H1 (cell line): ENCODE results near the gene SLX9. TPM values are rescaled to one million over a fixed set of nuclear protein-coding genes. Genes with fewer than 3 reads are reported as not detected.

ENCODE experiments used
- CTCF ChIA-PET: fragments of 300-600 bp; sonication (Branson Sonifier 250); formaldehyde crosslinking; loops from one replicate; lab custom pipeline; 2021; ENCODE audit not compliant: partially characterized antibody; lab: Charles Lee
- POLR2A ChIA-PET: fragments of 300-600 bp; sonication (Branson Sonifier 250); formaldehyde crosslinking; loops from one replicate; lab custom pipeline; 2021; ENCODE audit warnings: inconsistent platforms; ENCODE audit not compliant: partially characterized antibody; lab: Charles Lee
- DNase-seq, 2 experiments: peaks; one replicate each; pipeline versions ENCODE4 v3.0.0 to v3.0.0-alpha.2; 2010 to 2022; ENCODE audit warnings: low spot score in 2 of 2, low read depth in 1 of 2, mixed read lengths in 1 of 2
- FAIRE-seq: peaks from 2 replicates; lab custom pipeline; 2011; peaks lifted over from hg19 to GRCh38; lab: Jason Lieb, UNC
- H2AFZ ChIP-seq: 2 replicates; pipeline ENCODE4 v1.8.1; 2012; ENCODE audit warnings: low read length, inconsistent platforms
- H2AK5ac ChIP-seq: 2 replicates; pipeline ENCODE4 v1.6.1; 2013; ENCODE audit warnings: low read depth, low read length
- H2BK120ac ChIP-seq: replicated peaks from 2 replicates; pipeline ENCODE3; 2013; ENCODE audit warnings: low read depth, low read length, inconsistent platforms
- H2BK12ac ChIP-seq: 2 replicates; pipeline ENCODE4 v1.6.1; 2013; ENCODE audit warnings: low read depth, low read length
- H2BK15ac ChIP-seq: 2 replicates; pipeline ENCODE4 v1.6.1; 2013; ENCODE audit warnings: low read length
- H2BK20ac ChIP-seq: 2 replicates; pipeline ENCODE4 v1.6.1; 2013; ENCODE audit warnings: low read length
- H2BK5ac ChIP-seq: 2 replicates; pipeline ENCODE4 v1.6.1; 2013; ENCODE audit warnings: low read depth, low read length
- H3K14ac ChIP-seq: 2 replicates; pipeline ENCODE4 v1.6.1; 2013; ENCODE audit warnings: inconsistent platforms; ENCODE audit not compliant: insufficient read length
- H3K18ac ChIP-seq: 2 replicates; pipeline ENCODE4 v1.6.1; 2013; ENCODE audit warnings: low read length; ENCODE audit errors: extremely low read depth
- H3K23ac ChIP-seq: 2 replicates; pipeline ENCODE4 v1.6.1; 2013; ENCODE audit warnings: inconsistent platforms; ENCODE audit not compliant: insufficient read length
- H3K23me2 ChIP-seq: 2 replicates; pipeline ENCODE4 v1.6.1; 2013; ENCODE audit warnings: low read depth, low read length
- H3K27ac ChIP-seq: 2 replicates; pipeline ENCODE4 v1.6.1; 2011; ENCODE audit warnings: low read depth, low read length, inconsistent platforms
- H3K27me3 ChIP-seq, 4 experiments: replicated peaks in 1 of 4; 1 replicate in 1 of 4; 2 replicates in 3 of 4; pipeline versions ENCODE4 v1.6.1 to v1.8.1; 2011 to 2013; ENCODE audit warnings: low read length in 3 of 4, mild to moderate bottlenecking in 3 of 4, inconsistent platforms in 2 of 4, mixed read lengths in 2 of 4, moderate library complexity in 1 of 4; ENCODE audit not compliant: control insufficient read depth in 3 of 4, insufficient read depth in 3 of 4; ENCODE audit errors: extremely low read depth in 1 of 4
- H3K36me3 ChIP-seq, 4 experiments: 2 replicates each; pipeline versions ENCODE4 v1.6.1 to v1.8.1; 2011 to 2013; ENCODE audit warnings: mild to moderate bottlenecking in 4 of 4, low read length in 3 of 4, moderate library complexity in 2 of 4, control low read depth in 1 of 4, inconsistent platforms in 1 of 4; ENCODE audit not compliant: insufficient read depth in 4 of 4, control insufficient read depth in 2 of 4
- H3K4ac ChIP-seq: replicated peaks from 2 replicates; pipeline ENCODE3; 2013; ENCODE audit warnings: low read length, low read depth, mixed read lengths, inconsistent platforms; ENCODE audit not compliant: insufficient read length
- H3K4me1 ChIP-seq, 4 experiments: replicated peaks in 1 of 4; 1 replicate in 1 of 4; 2 replicates in 3 of 4; pipeline versions ENCODE4 v1.6.1 to v1.8.1; 2011 to 2013; ENCODE audit warnings: low read length in 3 of 4, inconsistent platforms in 2 of 4, mixed read lengths in 1 of 4; ENCODE audit not compliant: insufficient read depth in 4 of 4, control insufficient read depth in 3 of 4
- H3K4me2 ChIP-seq, 2 experiments: 2 replicates each; pipeline versions ENCODE4 v1.6.1 to v1.8.1; 2011 to 2013; ENCODE audit warnings: low read depth in 2 of 2, low read length in 2 of 2, control low read depth in 1 of 2, inconsistent platforms in 1 of 2, mild to moderate bottlenecking in 1 of 2; ENCODE audit not compliant: insufficient read depth in 1 of 2
- H3K4me3 ChIP-seq, 4 experiments: fragments of 200-600, 300-600 bp in 1 of 4; sonication (generic), shearing (Covaris generic), sonication (Bioruptor Twin) in 1 of 4; 2 replicates each; pipeline versions ENCODE4 v1.5.1 to v1.8.1; 2011 to 2016; ENCODE audit warnings: low read length in 4 of 4, low read depth in 3 of 4, control low read depth in 2 of 4, inconsistent platforms in 2 of 4, mild to moderate bottlenecking in 2 of 4, mixed read lengths in 1 of 4, moderate library complexity in 1 of 4; ENCODE audit not compliant: insufficient read depth in 2 of 4; ENCODE audit errors: extremely low read depth in 1 of 4
- H3K56ac ChIP-seq: replicated peaks from 2 replicates; pipeline ENCODE3; 2013; ENCODE audit warnings: low read depth, mild to moderate bottlenecking, mixed read lengths, low read length, inconsistent platforms; ENCODE audit not compliant: insufficient read length
- H3K79me1 ChIP-seq: 2 replicates; pipeline ENCODE4 v1.6.1; 2013; ENCODE audit warnings: low read depth, low read length, control low read depth
- H3K79me2 ChIP-seq, 2 experiments: 2 replicates each; pipeline versions ENCODE4 v1.6.1 to v1.8.1; 2012 to 2013; ENCODE audit warnings: low read length in 2 of 2, mild to moderate bottlenecking in 2 of 2, inconsistent platforms in 1 of 2; ENCODE audit not compliant: insufficient read depth in 2 of 2, control insufficient read depth in 1 of 2
- H3K9ac ChIP-seq, 4 experiments: replicated peaks in 1 of 4; 1 replicate in 1 of 4; 2 replicates in 3 of 4; pipeline versions ENCODE4 v1.6.1 to v1.8.1; 2011 to 2013; ENCODE audit warnings: low read depth in 3 of 4, low read length in 3 of 4, control low read depth in 2 of 4, mild to moderate bottlenecking in 2 of 4, moderate library complexity in 2 of 4, inconsistent platforms in 1 of 4; ENCODE audit errors: extremely low read depth in 1 of 4
- H3K9me3 ChIP-seq, 2 experiments: 2 replicates each; pipeline versions ENCODE4 v1.6.1 to v1.8.1; 2012 to 2013; ENCODE audit warnings: mild to moderate bottlenecking in 2 of 2, moderate library complexity in 2 of 2, control low read depth in 1 of 2, inconsistent platforms in 1 of 2, low read depth in 1 of 2, low read length in 1 of 2, mixed read lengths in 1 of 2; ENCODE audit not compliant: insufficient read depth in 2 of 2
- H4K20me1 ChIP-seq, 2 experiments: replicated peaks in 1 of 2; 2 replicates each; pipeline versions ENCODE3 to v1.8.1; 2011 to 2013; ENCODE audit warnings: inconsistent platforms in 2 of 2, low read length in 2 of 2, mild to moderate bottlenecking in 1 of 2; ENCODE audit not compliant: insufficient read depth in 2 of 2, control insufficient read depth in 1 of 2
- H4K5ac ChIP-seq: 2 replicates; pipeline ENCODE4 v1.6.1; 2013; ENCODE audit warnings: low read length, low read depth, mixed read lengths, inconsistent platforms; ENCODE audit not compliant: insufficient read length
- H4K8ac ChIP-seq: 2 replicates; pipeline ENCODE4 v1.8.0; 2013; ENCODE audit warnings: mild to moderate bottlenecking, moderate library complexity, low read length, inconsistent platforms; ENCODE audit not compliant: insufficient read depth; ENCODE audit errors: extremely low read depth
- H4K91ac ChIP-seq: replicated peaks from 2 replicates; pipeline ENCODE3; 2013; ENCODE audit warnings: low read length, mixed read lengths, inconsistent platforms; ENCODE audit not compliant: insufficient read length
- BRCA1 ChIP-seq: IDR thresholded peaks from 2 replicates; pipeline ENCODE4 v1.6.1; 2012; ENCODE audit warnings: low read depth, low read length, improper control_type of control experiment
- CHD2 ChIP-seq: IDR thresholded peaks from 2 replicates; pipeline ENCODE4 v1.6.1; 2012; ENCODE audit warnings: low read length, improper control_type of control experiment
- GABPA ChIP-seq: IDR thresholded peaks from 2 replicates; pipeline ENCODE4 v1.6.1; 2011; ENCODE audit warnings: mild to moderate bottlenecking, low read length, moderate library complexity, borderline replicate concordance; ENCODE audit not compliant: insufficient read depth
- JUN ChIP-seq: IDR thresholded peaks from 2 replicates; pipeline ENCODE4 v1.6.1; 2011; ENCODE audit warnings: low read depth, mild to moderate bottlenecking, improper control_type of control experiment, low read length
- KDM4A ChIP-seq: IDR thresholded peaks from one replicate; pipeline ENCODE4 v1.7.1; 2012; ENCODE audit warnings: low read depth, mild to moderate bottlenecking, moderate library complexity, low read length, inconsistent platforms; ENCODE audit not compliant: severe bottlenecking
- RXRA ChIP-seq: IDR thresholded peaks from 2 replicates; pipeline ENCODE4 v1.6.1; 2011; ENCODE audit warnings: low read depth, mild to moderate bottlenecking, low read length, moderate library complexity; ENCODE audit not compliant: insufficient read depth
- TEAD4 ChIP-seq: IDR thresholded peaks from 2 replicates; pipeline ENCODE4 v1.6.1; 2012; ENCODE audit warnings: low read depth, low read length, inconsistent platforms, mixed read lengths
- WGBS, 2 experiments: shearing (Covaris generic) in 1 of 2; methylation state at CpG; one replicate each; pipeline versions ENCODE4 v1.1.6 to v1.1.7; 2013 to 2015; ENCODE audit warnings: low lambda C conversion rate in 2 of 2, mixed read lengths in 2 of 2, inconsistent platforms in 1 of 2, low coverage in 1 of 2, missing lambda C conversion rate in 1 of 2; ENCODE audit not compliant: insufficient replicate concordance in 2 of 2, insufficient coverage in 1 of 2, insufficient read length in 1 of 2; ENCODE audit errors: extremely low coverage in 1 of 2, missing lambda C conversion rate in 1 of 2; 5-methylcytosine and 5-hydroxymethylcytosine counted together
- polyA plus RNA-seq, 7 experiments: library from polyadenylated mRNA; depleted of rRNA in 3 of 7; stranded (reverse) in 5 of 7; unstranded in 2 of 7; fragments of >200 nt in 5 of 7; fragments of 200-250 nt in 2 of 7; gene quantifications; 1 replicate in 5 of 7; 2 replicates in 1 of 7; 4 replicates in 1 of 7; pipeline versions ENCODE4 v1.2.1 to v1.2.3, GENCODE V29; 2011 to 2013; ENCODE audit warnings: missing spikeins in 2 of 7, mixed read lengths in 2 of 7
- total RNA-seq: library from RNA; stranded (reverse); fragmentation: NEBNext Ultra II Directional; extraction: Animal tissue kit (Norgen Biotek cat#: 25700); gene quantifications from 2 replicates; pipeline ENCODE4 v1.2.1, GENCODE V29; 2021
- TF ChIP-seq, protein P1 (sequence below), 3 experiments: IDR thresholded peaks; 1 replicate in 2 of 3; 2 replicates in 1 of 3; pipeline versions ENCODE4 v1.5.1 to v1.6.1; 2011; ENCODE audit warnings: low read length in 3 of 3, mild to moderate bottlenecking in 3 of 3, inconsistent platforms in 2 of 3, low read depth in 1 of 3, moderate library complexity in 1 of 3; ENCODE audit not compliant: insufficient read depth in 1 of 3; ENCODE audit errors: control extremely low read depth in 1 of 3

SLX9 gene
- total and polyA plus RNA-seq, 2 of the 8 experiments (the other 6 are each of a cell fraction or from before 2014, with no cell fraction given): 17.7 to 57.3 TPM

DNA sequence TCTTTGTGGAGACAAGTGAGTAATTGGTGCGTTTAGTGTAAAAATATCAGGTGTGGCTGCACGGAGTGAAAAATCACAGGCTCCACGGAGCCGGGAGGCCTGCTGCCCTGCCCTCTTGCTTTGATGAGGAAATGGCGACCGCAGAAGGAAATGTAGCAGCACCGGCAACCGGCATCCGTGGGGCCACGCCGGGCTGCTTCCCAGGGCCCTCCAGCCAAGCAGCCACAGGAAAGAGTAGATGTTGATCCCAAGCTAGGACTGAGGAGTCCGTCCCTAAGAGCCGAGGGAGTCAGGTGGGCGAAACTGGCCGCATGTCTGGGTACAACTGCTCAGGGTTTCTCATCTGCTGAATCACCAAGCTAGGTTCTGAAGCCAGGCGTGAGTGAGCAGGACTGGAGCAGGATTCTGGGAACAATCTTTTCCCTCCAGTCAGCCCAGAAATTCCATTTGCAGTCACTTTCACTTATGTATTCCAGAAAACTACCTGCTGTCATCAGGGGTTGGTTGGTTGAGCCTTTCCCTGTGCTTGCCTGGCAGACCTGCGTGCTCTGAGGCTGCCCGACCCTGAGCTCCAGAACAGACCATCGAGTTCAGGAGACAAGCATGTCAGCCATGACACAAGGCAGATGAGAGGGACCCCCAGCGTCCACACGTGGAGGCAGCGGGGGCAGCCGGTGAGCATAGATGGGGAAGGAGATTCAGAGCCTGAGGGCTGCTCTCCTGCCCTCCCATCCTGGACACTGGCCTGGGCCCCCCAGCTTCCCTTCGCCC lies 13.3 kb upstream of the SLX9 start:
- FAIRE-seq (no peak), DNase-seq (no peak)
- H3K79me1 ChIP-seq: no peaks in the 10 kb centered on the region
- POLR2A ChIA-PET: interaction anchor here (0.6 to 1.5 kb wide), 5 partner anchors 9 to 86 kb away, joined by 3 to 5 read pairs (median 4); no protein-coding TSS in a partner anchor
- H2BK120ac ChIP-seq: no peak overlapping the region
- no peaks in the 10 kb centered on the region; a peak in 1 of 8 replicates for H3K36me3 ChIP-seq
- no peak overlapping the region for H4K91ac ChIP-seq
- H4K20me1 ChIP-seq: peaks cover 0 to 3% of the 10 kb centered on the region in 2 experiments
- no peak overlapping the region for H4K5ac ChIP-seq
- no peak overlapping the region for H3K27ac ChIP-seq
- H4K8ac ChIP-seq: peak overlapping the region; percentile 69; the same call in 1 of the 2 replicates
- H3K56ac ChIP-seq: no peak overlapping the region
- H2BK15ac ChIP-seq: no peak overlapping the region
- H2AK5ac ChIP-seq: peak overlapping the region; percentile 75; the same call in 1 of the 2 replicates
- H3K4ac ChIP-seq: no peak overlapping the region
- CTCF ChIA-PET: interaction anchor here (0.6 to 1.7 kb wide), 6 partner anchors 9 to 391 kb away, joined by 3 to 6 read pairs (median 4); no protein-coding TSS in a partner anchor
- no peaks in the 10 kb centered on the region for H3K9me3 ChIP-seq
- H3K79me2 ChIP-seq: no peaks in the 10 kb centered on the region
- H3K14ac ChIP-seq: no peak overlapping the region
- H3K9ac ChIP-seq: no peak overlapping the region
- H3K4me1 ChIP-seq: peaks cover 0 to 24% (median 17%) of the 10 kb centered on the region in 4 experiments; a peak in 5 of 7 replicates
- 82% methylated on average over 24 of the region's 24 CpGs; no CpG with 5 or more reads in 1 of the 2 experiments for WGBS, 2 experiments
- peak overlapping the region; percentile 44; the same call in 1 of the 2 replicates for H2BK5ac ChIP-seq
- no peak overlapping the region for H3K23ac ChIP-seq
- H3K4me3 ChIP-seq: no peak overlapping the region
- peaks cover 11 to 70% (median 53%) of the 10 kb centered on the region in 4 experiments for H3K27me3 ChIP-seq
- no peak overlapping the region for H2AFZ ChIP-seq
- H2BK20ac ChIP-seq: peak overlapping the region; percentile 86; the same call in 1 of the 2 replicates
- peak overlapping the region; percentile 71 for H3K18ac ChIP-seq
- no peak overlapping the region for H3K4me2 ChIP-seq
- peaks cover 4% of the 10 kb centered on the region; the same call in 1 of the 2 replicates for H3K23me2 ChIP-seq
- peak overlapping the region; percentile 80; the same call in 1 of the 2 replicates for H2BK12ac ChIP-seq
- TF ChIP-seq, protein P1, sequence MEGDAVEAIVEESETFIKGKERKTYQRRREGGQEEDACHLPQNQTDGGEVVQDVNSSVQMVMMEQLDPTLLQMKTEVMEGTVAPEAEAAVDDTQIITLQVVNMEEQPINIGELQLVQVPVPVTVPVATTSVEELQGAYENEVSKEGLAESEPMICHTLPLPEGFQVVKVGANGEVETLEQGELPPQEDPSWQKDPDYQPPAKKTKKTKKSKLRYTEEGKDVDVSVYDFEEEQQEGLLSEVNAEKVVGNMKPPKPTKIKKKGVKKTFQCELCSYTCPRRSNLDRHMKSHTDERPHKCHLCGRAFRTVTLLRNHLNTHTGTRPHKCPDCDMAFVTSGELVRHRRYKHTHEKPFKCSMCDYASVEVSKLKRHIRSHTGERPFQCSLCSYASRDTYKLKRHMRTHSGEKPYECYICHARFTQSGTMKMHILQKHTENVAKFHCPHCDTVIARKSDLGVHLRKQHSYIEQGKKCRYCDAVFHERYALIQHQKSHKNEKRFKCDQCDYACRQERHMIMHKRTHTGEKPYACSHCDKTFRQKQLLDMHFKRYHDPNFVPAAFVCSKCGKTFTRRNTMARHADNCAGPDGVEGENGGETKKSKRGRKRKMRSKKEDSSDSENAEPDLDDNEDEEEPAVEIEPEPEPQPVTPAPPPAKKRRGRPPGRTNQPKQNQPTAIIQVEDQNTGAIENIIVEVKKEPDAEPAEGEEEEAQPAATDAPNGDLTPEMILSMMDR (IDR thresholded peaks at IDR 0.05; ENCODE audit: control extremely low read depth in 1 of 3, insufficient read depth in 1 of 3, low read depth in 1 of 3, low read length in 3 of 3): no peak
- no peak for TF ChIP-seq RXRA
- TF ChIP-seq KDM4A: no peak
- TF ChIP-seq TEAD4: no peak
- TF ChIP-seq CHD2: no peak
- TF ChIP-seq BRCA1: no peak
- no peak for TF ChIP-seq GABPA
- TF ChIP-seq JUN: no peak
